H1 (cell line): Measurements from ENCODE around the gene WDR48.

Experiments used
- BACH1 ChIP-seq: IDR thresholded peaks from 2 replicates; pipeline ENCODE4 v1.6.1; 2012; ENCODE audit warnings: low read length, improper control_type of control experiment
- CEBPB ChIP-seq: IDR thresholded peaks from 2 replicates; pipeline ENCODE4 v1.6.1; 2012; ENCODE audit warnings: low read depth, low read length
- EZH2 ChIP-seq: fragments of 200-600 bp; sonication (generic); IDR thresholded peaks from 2 replicates; pipeline ENCODE4 v1.7.1; 2012; ENCODE audit warnings: low read depth, mild to moderate bottlenecking, moderate library complexity, low read length, inconsistent platforms; ENCODE audit not compliant: severe bottlenecking
- MAX ChIP-seq: IDR thresholded peaks from 2 replicates; pipeline ENCODE4 v1.6.1; 2012; ENCODE audit warnings: inconsistent platforms
- SP1 ChIP-seq: IDR thresholded peaks from 2 replicates; pipeline ENCODE4 v1.6.1; 2011; ENCODE audit warnings: low read depth, low read length
- TCF12 ChIP-seq: IDR thresholded peaks from 2 replicates; pipeline ENCODE4 v1.6.1; 2011; ENCODE audit warnings: low read depth, mild to moderate bottlenecking, low read length
- TF ChIP-seq, protein P1 (sequence below), 3 experiments: IDR thresholded peaks; 1 replicate in 2 of 3; 2 replicates in 1 of 3; pipeline versions ENCODE4 v1.5.1 to v1.6.1; 2011; ENCODE audit warnings: low read length in 3 of 3, mild to moderate bottlenecking in 3 of 3, inconsistent platforms in 2 of 3, low read depth in 1 of 3, moderate library complexity in 1 of 3; ENCODE audit not compliant: insufficient read depth in 1 of 3; ENCODE audit errors: control extremely low read depth in 1 of 3

GRCh38 chr3:39108200-39108710, 56.4 kb downstream of the WDR48 start:
- TF ChIP-seq MAX = no peak
- TF ChIP-seq, protein P1, sequence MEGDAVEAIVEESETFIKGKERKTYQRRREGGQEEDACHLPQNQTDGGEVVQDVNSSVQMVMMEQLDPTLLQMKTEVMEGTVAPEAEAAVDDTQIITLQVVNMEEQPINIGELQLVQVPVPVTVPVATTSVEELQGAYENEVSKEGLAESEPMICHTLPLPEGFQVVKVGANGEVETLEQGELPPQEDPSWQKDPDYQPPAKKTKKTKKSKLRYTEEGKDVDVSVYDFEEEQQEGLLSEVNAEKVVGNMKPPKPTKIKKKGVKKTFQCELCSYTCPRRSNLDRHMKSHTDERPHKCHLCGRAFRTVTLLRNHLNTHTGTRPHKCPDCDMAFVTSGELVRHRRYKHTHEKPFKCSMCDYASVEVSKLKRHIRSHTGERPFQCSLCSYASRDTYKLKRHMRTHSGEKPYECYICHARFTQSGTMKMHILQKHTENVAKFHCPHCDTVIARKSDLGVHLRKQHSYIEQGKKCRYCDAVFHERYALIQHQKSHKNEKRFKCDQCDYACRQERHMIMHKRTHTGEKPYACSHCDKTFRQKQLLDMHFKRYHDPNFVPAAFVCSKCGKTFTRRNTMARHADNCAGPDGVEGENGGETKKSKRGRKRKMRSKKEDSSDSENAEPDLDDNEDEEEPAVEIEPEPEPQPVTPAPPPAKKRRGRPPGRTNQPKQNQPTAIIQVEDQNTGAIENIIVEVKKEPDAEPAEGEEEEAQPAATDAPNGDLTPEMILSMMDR (IDR thresholded peaks at IDR 0.05; ENCODE audit: control extremely low read depth in 1 of 3, insufficient read depth in 1 of 3, low read depth in 1 of 3, low read length in 3 of 3) = no peak
- TF ChIP-seq SP1 = no peak
- TF ChIP-seq BACH1 = no peak
- TF ChIP-seq TCF12 = no peak
- no peak for TF ChIP-seq EZH2
- TF ChIP-seq CEBPB = no peak
